Caco-2 (cell line): Measurements from ENCODE around the gene COPS4. TPM values are rescaled to one million over a fixed set of nuclear protein-coding genes. Genes with fewer than 3 reads are reported as not detected.

Experiments used
- BruUV-seq: library from RNA; stranded (reverse); fragments of 400-500 nt; replicated peaks from 2 replicates; lab custom pipeline; 2021; lab: Mats Ljungman, UMichigan
- CTCF ChIA-PET: fragments of 300-600 bp; sonication (Branson Sonifier 250); formaldehyde crosslinking; loops from one replicate; lab custom pipeline; 2022; ENCODE audit warnings: antibody characterized with exemption; lab: Charles Lee
- POLR2A ChIA-PET: fragments of 300-600 bp; sonication (Branson Sonifier 250); formaldehyde crosslinking; loops from one replicate; lab custom pipeline; 2022; ENCODE audit warnings: antibody characterized with exemption; lab: Charles Lee
- DNase-seq, 2 experiments: peaks; one replicate each; pipeline versions ENCODE4 v3.0.0 to v3.0.0-alpha.2; 2020 to 2022
- H3K27me3 ChIP-seq: replicated peaks from 2 replicates; pipeline ENCODE4 v1.6.0; 2011; ENCODE audit warnings: low read length; ENCODE audit not compliant: control insufficient read depth, insufficient read depth
- H3K36me3 ChIP-seq: 2 replicates; pipeline ENCODE4 v1.5.1; 2011; ENCODE audit warnings: low read length; ENCODE audit not compliant: control insufficient read depth, insufficient read depth
- H3K4me1 ChIP-seq: fragments of 250-450 bp; sonication (Bioruptor Pico); 2 replicates; pipeline ENCODE4 v1.5.1; 2020; ENCODE audit warnings: mild to moderate bottlenecking
- H3K4me3 ChIP-seq: 2 replicates; pipeline ENCODE4 v1.5.1; 2011; ENCODE audit warnings: low read depth, mild to moderate bottlenecking, control low read depth, low read length
- H3K9me3 ChIP-seq: fragments of 250-450 bp; sonication (Bioruptor Pico); 2 replicates; pipeline ENCODE4 v1.5.1; 2020; ENCODE audit warnings: mild to moderate bottlenecking, moderate library complexity
- H3K27ac Mint-ChIP-seq: one replicate; pipeline ENCODE4 v1.8.0; 2022; ENCODE audit warnings: mixed read lengths; ENCODE audit not compliant: unreplicated experiment
- H3K27me3 Mint-ChIP-seq: one replicate; pipeline ENCODE4 v1.8.0; 2022; ENCODE audit warnings: mixed read lengths; ENCODE audit not compliant: insufficient read depth, unreplicated experiment
- H3K36me3 Mint-ChIP-seq: one replicate; pipeline ENCODE4 v1.8.0; 2022; ENCODE audit warnings: mild to moderate bottlenecking, mixed read lengths; ENCODE audit not compliant: insufficient read depth, unreplicated experiment
- H3K4me1 Mint-ChIP-seq: one replicate; pipeline ENCODE4 v1.8.0; 2022; ENCODE audit warnings: low read depth, mixed read lengths; ENCODE audit not compliant: unreplicated experiment
- H3K4me3 Mint-ChIP-seq: one replicate; pipeline ENCODE4 v1.8.0; 2022; ENCODE audit warnings: mild to moderate bottlenecking, moderate library complexity, mixed read lengths; ENCODE audit not compliant: unreplicated experiment
- H3K9me3 Mint-ChIP-seq: one replicate; pipeline ENCODE4 v1.8.0; 2022; ENCODE audit warnings: mixed read lengths; ENCODE audit not compliant: unreplicated experiment
- CTCF ChIP-seq, 2 experiments: fragments of 200-600 bp in 1 of 2; IDR thresholded peaks; 1 replicate in 1 of 2; 2 replicates in 1 of 2; pipeline versions ENCODE4 v1.5.1 to v1.8.0; 2011 to 2022; ENCODE audit warnings: antibody characterized with exemption in 1 of 2, control low read depth in 1 of 2, inconsistent platforms in 1 of 2, low read depth in 1 of 2, low read length in 1 of 2, mild to moderate bottlenecking in 1 of 2, moderate library complexity in 1 of 2; ENCODE audit not compliant: insufficient read depth in 1 of 2, severe bottlenecking in 1 of 2, unreplicated experiment in 1 of 2
- intact Hi-C: fragments of 100-400 bp; cut with micrococcal nuclease; formaldehyde crosslinking; loops from one replicate; pipeline ENCODE4 v1.10.0; 2022; ENCODE audit not compliant: unreplicated experiment
- total RNA-seq: library from RNA; stranded (reverse); gene quantifications from 2 replicates; pipeline ENCODE4 v1.2.3, GENCODE V29; 2022

COPS4 gene
- total RNA-seq, 1 experiment from 2014 or later: 36.3 TPM

DNA sequence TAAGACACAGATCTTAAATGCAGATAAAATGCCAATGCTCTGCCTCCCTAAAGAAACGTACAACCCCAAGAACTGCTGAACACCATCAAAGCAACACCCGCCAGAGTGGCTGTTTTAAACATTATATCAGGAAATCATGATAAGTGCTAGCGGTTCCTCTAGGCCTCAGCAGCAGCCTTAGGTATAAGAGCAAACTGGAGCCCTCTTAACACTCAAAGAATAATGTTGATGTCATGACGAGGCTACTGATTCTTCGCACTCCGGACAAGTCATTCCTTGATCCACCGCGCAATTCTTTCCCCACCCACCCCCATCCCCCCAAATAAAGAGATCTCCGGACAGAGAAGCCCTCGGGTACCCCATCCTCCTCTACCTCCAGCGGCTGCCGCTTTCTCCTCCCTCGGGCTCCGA is 24.9 kb upstream of the COPS4 start:
- peak in 1 of 2 experiments; percentile 8 for DNase-seq
- Histone ChIP-seq H3K4me1 (peaks cover 15% of the 10 kb centered on the region; the same call in 1 of the 2 replicates), H3K9me3 (no peaks in the 10 kb centered on the region), H3K36me3 (no peaks in the 10 kb centered on the region), H3K27me3 (no peaks in the 10 kb centered on the region), H3K4me3 (peak overlapping the region; percentile 51)
- H3K27me3 Mint-ChIP-seq: no peaks in the 10 kb centered on the region
- POLR2A ChIA-PET: interaction anchor here (1.2 to 3.0 kb wide), 3 partner anchors 25 to 274 kb away, joined by 3 to 21 read pairs (median 18); partner anchors contain the start of genes COPS4, COQ2 and THAP9
- no peak for TF ChIP-seq CTCF (IDR thresholded peaks at IDR 0.05; ENCODE audit: insufficient read depth in 1 of 2, low read depth in 1 of 2, low read length in 1 of 2, severe bottlenecking in 1 of 2, unreplicated experiment in 1 of 2)
- CTCF ChIA-PET: interaction anchor here (1.6 kb wide), 1 partner anchor 25 kb away, joined by 7 read pairs; the partner anchor contains the start of gene COPS4
- peak overlapping the region; percentile 99 for H3K27ac Mint-ChIP-seq
- H3K36me3 Mint-ChIP-seq: peaks cover 35% of the 10 kb centered on the region
- H3K9me3 Mint-ChIP-seq: no peaks in the 10 kb centered on the region
- intact Hi-C loops: no loop called here
- BruUV-seq: no TSS peak
- peak overlapping the region; percentile 95 for H3K4me3 Mint-ChIP-seq
- peaks cover 28% of the 10 kb centered on the region for H3K4me1 Mint-ChIP-seq

GRCh38 chr4:83010522-83011318 is 24.3 kb upstream of the COPS4 start, which contains the start of gene LIN54:
Gene LIN54 (minus strand): TSS chr4:83010823. CDS start chr4:82984844, 25,979 bp downstream.
- no peaks in the 10 kb centered on the region for H3K27me3 Mint-ChIP-seq
- intact Hi-C loops: no loop called here

More at GRCh38 chr4:83010522-83011318, 24.3 kb upstream of the COPS4 start, which contains the start of gene LIN54:
- H3K4me3 ChIP-seq: peak within 1 kb of the TSS; percentile 51
- Mint-ChIP-seq H3K4me3 (peak within 1 kb of the TSS; percentile 95), H3K9me3 (no peaks in the 10 kb centered on the region), H3K4me1 (peaks cover 28% of the 10 kb centered on the region), H3K36me3 (peaks cover 34% of the 10 kb centered on the region), H3K27ac (peak within 1 kb of the TSS; percentile 99)
- no peaks in the 10 kb centered on the region for H3K36me3 ChIP-seq
- no TSS peak for BruUV-seq
- H3K9me3 ChIP-seq: no peaks in the 10 kb centered on the region
- peaks cover 15% of the 10 kb centered on the region; the same call in 1 of the 2 replicates for H3K4me1 ChIP-seq
- no peaks in the 10 kb centered on the region for H3K27me3 ChIP-seq
- TF ChIP-seq CTCF (IDR thresholded peaks at IDR 0.05; ENCODE audit: insufficient read depth in 1 of 2, low read depth in 1 of 2, low read length in 1 of 2, severe bottlenecking in 1 of 2, unreplicated experiment in 1 of 2): no peak
- ChIA-PET CTCF (interaction anchor here (0.7 to 1.6 kb wide), 3 partner anchors 24 to 274 kb away, joined by 4 to 7 read pairs (median 5); partner anchors contain the start of genes COPS4 and COQ2), POLR2A (interaction anchor here (0.6 to 3.0 kb wide), 4 partner anchors 24 to 1628 kb away, joined by 3 to 21 read pairs (median 18); partner anchors contain the start of genes COPS4, COQ2 and THAP9)
- DNase-seq: peak; percentile 86 to 89
